Measurements from ENCODE around the gene POLE. TPM values are rescaled to one million over a fixed set of nuclear protein-coding genes. Genes with fewer than 3 reads are reported as not detected.

POLE gene
- total and polyA plus RNA-seq, 2 of the 4 experiments (the other 2 are of a cell fraction), result 17.2 to 20.7 TPM

DNA sequence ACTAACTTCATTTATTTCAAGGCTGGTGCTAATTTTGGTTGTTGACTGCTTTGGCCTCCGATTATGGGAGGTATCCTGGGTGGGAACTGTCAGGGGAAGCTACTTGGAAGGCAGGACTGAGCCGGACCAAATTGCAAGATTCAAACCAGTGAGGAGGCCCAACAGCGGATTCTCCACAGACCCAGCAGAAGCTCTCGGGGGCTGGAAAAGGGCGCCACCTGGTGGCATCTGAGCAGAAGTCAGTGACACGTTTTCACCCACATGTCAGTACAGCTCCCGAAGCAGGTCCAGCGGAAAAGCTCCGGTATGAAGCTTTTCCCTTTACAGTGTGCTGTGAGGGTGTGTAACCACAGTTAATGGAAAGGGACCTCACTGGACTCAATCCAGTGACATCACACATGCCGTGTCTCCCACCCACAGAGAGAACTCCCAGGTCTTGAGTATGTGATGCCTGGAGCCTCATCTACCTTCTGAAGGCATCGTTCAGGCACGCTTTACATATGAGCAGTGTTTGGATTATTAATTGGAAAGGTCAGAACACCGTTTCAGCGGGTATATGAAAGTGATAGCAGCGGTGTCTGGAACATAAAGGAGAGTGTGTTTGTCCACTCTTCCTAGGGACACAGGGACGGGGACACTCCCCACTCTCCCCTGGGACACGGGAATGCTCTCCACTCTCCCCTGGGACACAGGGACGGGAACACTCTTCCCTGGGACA is 72.1 kb downstream of the POLE start:
- Histone ChIP-seq H3K9me3 (ENCODE audit: control insufficient read depth, insufficient read depth, low read length) (peaks cover 26% of the 10 kb centered on the region), H3K4me3 (ENCODE audit: insufficient read depth, low read depth, low read length) (no peak overlapping the region), H3K79me1 (ENCODE audit: low read depth in 1 of 2, low read length in 2 of 2) (no peaks in the 10 kb centered on the region), H4K91ac (ENCODE audit: insufficient read depth, low read depth, low read length) (no peak overlapping the region), H2BK15ac (ENCODE audit: low read depth, low read length) (no peak overlapping the region), H3K23ac (ENCODE audit: low read depth, low read length) (no peak overlapping the region), H3K36me3 (ENCODE audit: control insufficient read depth, insufficient read depth, low read length) (no peaks in the 10 kb centered on the region), H4K5ac (ENCODE audit: low read depth, low read length) (no peak overlapping the region), H4K20me1 (ENCODE audit: insufficient read depth, low read length) (no peaks in the 10 kb centered on the region), H3K4me1 (ENCODE audit: control insufficient read depth, insufficient read depth, low read length) (no peaks in the 10 kb centered on the region), H2AFZ (replicated peaks; ENCODE audit: low read length, poor library complexity) (peak overlapping the region; percentile 79), H3K27me3 (ENCODE audit: control insufficient read depth, insufficient read depth, low read length) (peaks cover 45% of the 10 kb centered on the region), H3K56ac (ENCODE audit: extremely low read depth, insufficient read depth, low read length) (no peak overlapping the region), H3K4ac (ENCODE audit: low read depth, low read length) (no peak overlapping the region), H2BK20ac (ENCODE audit: low read depth, low read length) (no peak overlapping the region), H3K4me2 (ENCODE audit: low read depth, low read length) (no peak overlapping the region), H4K8ac (ENCODE audit: low read depth in 2 of 2, low read length in 2 of 2) (no peak overlapping the region), H3K18ac (ENCODE audit: low read depth, low read length) (no peak overlapping the region), H3K9ac (ENCODE audit: low read depth, low read length) (no peak overlapping the region), H2BK120ac (ENCODE audit: low read depth, low read length) (no peak overlapping the region), H3K14ac (replicated peaks; ENCODE audit: low read depth, low read length) (no peak overlapping the region), H3K9me1 (ENCODE audit: insufficient read depth, low read length) (no peaks in the 10 kb centered on the region), H2AK9ac (replicated peaks; ENCODE audit: low read depth, low read length, poor library complexity) (peak overlapping the region; percentile 62), H2AK5ac (ENCODE audit: low read depth, low read length) (no peak overlapping the region), H2BK5ac (ENCODE audit: low read depth, low read length, poor library complexity, severe bottlenecking) (no peak overlapping the region), H3K27ac (ENCODE audit: insufficient read depth, low read length) (no peak overlapping the region)
- in situ Hi-C loops (cut with MboI; ENCODE audit: low sequenced_read_pairs) (loop anchor here (5.0 kb wide), 1 partner anchor 198 kb away; no protein-coding TSS in a partner anchor), dilution Hi-C loops (cut with HindIII; ENCODE audit: low sequenced_read_pairs, unreplicated experiment) (no loop called here), intact Hi-C loops (cut with micrococcal nuclease) (loop anchor here (1.0 to 5.0 kb wide), 4 partner anchors 15 to 463 kb away; no protein-coding TSS in a partner anchor)
- DNase-seq (peak; percentile 78), ATAC-seq (ENCODE audit: low read depth) (peak; percentile 74)
- TF ChIP-seq, protein P1, sequence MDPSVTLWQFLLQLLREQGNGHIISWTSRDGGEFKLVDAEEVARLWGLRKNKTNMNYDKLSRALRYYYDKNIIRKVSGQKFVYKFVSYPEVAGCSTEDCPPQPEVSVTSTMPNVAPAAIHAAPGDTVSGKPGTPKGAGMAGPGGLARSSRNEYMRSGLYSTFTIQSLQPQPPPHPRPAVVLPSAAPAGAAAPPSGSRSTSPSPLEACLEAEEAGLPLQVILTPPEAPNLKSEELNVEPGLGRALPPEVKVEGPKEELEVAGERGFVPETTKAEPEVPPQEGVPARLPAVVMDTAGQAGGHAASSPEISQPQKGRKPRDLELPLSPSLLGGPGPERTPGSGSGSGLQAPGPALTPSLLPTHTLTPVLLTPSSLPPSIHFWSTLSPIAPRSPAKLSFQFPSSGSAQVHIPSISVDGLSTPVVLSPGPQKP (IDR thresholded peaks at IDR 0.05; ENCODE audit: borderline replicate concordance, low read depth, low read length), result no peak
- TF ChIP-seq NFE2L2 (IDR thresholded peaks at IDR 0.05; ENCODE audit: low read depth, low read length) (no peak), RAD21 (IDR thresholded peaks at IDR 0.05; ENCODE audit: low read length) (peak; percentile 89), MXI1 (IDR thresholded peaks at IDR 0.05; ENCODE audit: borderline replicate concordance, low read depth, low read length) (0 out of 2 replicates have a peak, but pooled peaks have one; percentile 41), BHLHE40 (IDR thresholded peaks at IDR 0.05; ENCODE audit: low read depth, low read length) (peak; percentile 9; the same call in 1 of the 2 replicates), SMC3 (IDR thresholded peaks at IDR 0.05; ENCODE audit: low read depth, low read length) (peak; percentile 86), MAZ (IDR thresholded peaks at IDR 0.05; ENCODE audit: borderline replicate concordance, low read depth, low read length) (peak; percentile 59; the same call in 1 of the 2 replicates)
- TF ChIP-seq, protein P2, sequence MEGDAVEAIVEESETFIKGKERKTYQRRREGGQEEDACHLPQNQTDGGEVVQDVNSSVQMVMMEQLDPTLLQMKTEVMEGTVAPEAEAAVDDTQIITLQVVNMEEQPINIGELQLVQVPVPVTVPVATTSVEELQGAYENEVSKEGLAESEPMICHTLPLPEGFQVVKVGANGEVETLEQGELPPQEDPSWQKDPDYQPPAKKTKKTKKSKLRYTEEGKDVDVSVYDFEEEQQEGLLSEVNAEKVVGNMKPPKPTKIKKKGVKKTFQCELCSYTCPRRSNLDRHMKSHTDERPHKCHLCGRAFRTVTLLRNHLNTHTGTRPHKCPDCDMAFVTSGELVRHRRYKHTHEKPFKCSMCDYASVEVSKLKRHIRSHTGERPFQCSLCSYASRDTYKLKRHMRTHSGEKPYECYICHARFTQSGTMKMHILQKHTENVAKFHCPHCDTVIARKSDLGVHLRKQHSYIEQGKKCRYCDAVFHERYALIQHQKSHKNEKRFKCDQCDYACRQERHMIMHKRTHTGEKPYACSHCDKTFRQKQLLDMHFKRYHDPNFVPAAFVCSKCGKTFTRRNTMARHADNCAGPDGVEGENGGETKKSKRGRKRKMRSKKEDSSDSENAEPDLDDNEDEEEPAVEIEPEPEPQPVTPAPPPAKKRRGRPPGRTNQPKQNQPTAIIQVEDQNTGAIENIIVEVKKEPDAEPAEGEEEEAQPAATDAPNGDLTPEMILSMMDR (conservative IDR thresholded peaks at IDR 0.05; ENCODE audit: low read depth, low read length), result peak; percentile 91
- BruUV-seq (replicated peaks), result no TSS peak
- ChIA-PET POLR2A (ENCODE audit: unreplicated experiment) (no interaction called here), CTCF (interaction anchor here (0.6 to 1.3 kb wide), 9 partner anchors 11 to 674 kb away, joined by 3 to 11 read pairs (median 4); no protein-coding TSS in a partner anchor)
- WGBS, 2 experiments (ENCODE audit: extremely low coverage in 2 of 2, insufficient read length in 1 of 2), result 45% methylated on average over 4 of the region's 18 CpGs; no CpG with 5 or more reads in 1 of the 2 experiments

Measured in IMR-90 (cell line).